Right forelimb (tissue), 1 donor: ENCODE data around the gene SPATA45.
"Not testable (repeated sequence)": the region's sequence is repeated elsewhere in the genome, so short reads cannot be mapped to it uniquely, and the experiment has no call there.

Source experiments
- DNase-seq: peaks from one replicate; pipeline ENCODE4 v3.0.0-alpha.2; 2018

The SPATA45 gene

DNA sequence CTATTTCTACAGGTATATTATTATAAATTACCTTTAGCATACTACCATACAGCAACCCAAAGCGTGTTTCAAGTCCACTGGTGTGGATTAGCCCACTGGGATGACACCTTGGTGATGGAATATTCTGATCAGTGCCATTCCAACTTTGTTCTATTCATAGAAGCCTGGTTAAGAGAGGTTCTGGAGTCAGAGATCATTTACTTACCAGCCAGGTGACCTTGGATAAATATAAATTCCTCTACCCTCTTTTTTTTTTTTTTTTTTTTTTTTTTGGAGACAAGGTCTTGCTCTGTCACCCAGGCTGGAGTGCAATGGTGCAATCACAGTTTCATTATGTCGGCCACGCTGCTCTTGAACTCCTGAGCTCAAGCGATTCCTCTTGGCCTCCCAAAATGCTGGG is at the start of gene SPATA45:
SPATA45 (minus strand) TSS at position 101 of the 400 bp plus-strand sequence. CDS start 11,500 bp downstream, outside the sequence.
- DNase-seq: no peak

DNA sequence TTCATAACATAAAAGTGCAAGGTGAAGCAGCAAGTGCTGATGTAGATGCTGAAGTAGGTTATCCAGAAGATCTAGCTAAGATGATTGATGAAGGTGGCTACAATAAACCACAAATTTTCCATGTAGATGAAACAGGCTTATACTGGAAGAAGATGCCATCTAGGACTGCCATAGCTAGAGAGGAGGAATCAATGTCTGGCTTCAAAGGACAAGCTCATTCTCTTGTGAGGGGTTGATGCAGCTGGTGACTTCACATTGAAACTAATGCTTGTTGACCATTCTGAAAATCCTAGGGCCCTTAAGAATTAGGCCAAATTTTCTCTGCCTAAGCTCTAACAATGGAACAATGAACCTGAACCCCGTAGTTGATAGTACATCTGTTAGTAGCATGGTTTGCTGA is 44.7 kb upstream of the SPATA45 start:
- no peak for DNase-seq

DNA sequence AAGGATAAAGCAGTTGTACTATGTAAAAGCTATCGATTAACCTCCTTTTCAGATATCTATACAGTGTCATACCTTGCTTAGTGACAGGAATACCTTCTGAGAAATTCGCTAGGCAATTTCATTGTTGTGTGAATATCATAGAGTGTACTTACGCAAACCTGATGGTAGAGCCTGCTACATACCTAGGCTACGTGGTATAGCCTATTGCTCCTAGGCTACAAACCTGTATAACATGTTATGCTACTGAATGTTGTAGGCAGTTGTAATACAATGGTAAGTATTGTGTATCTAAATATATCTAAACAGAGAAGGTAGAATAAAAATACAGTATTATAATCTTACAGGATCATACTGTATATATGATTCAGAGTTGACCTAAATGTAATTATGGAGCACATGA is 37.1 kb upstream of the SPATA45 start:
- DNase-seq: no peak

DNA sequence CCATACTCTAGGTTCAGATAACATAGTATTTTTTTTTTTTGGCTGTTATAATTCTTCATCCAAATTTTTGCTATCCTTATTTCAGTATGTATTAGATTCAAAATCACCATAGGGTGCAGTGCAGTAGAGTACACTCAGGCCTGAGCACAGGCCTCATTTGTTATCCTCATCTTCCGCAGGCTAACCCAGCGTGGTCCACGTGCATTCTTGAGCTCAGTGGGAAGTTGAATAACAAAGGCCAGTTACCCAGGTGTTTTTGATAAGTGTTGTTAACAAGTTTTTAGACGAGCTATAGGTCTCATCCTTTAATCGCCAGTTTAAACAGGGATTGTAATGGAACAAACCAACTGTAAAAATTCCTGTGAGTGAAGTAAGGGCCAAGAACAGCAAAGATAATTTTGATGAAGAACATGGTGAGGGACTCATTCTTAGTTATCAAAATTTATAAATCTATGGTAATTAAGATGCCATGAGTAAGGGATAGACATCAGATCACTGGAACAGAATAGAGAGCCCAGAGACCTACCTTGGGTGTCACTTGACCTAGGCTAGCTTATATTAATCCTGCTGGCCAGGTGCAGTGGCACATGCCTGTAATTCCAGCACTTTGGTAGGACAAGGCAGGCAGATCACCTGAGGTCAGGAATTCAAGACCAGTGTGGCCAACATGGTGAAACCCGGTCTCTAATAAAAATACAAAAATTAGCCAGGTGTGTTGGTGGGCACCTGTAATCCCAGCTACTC is 32.7 kb upstream of the SPATA45 start:
- no peak for DNase-seq

DNA sequence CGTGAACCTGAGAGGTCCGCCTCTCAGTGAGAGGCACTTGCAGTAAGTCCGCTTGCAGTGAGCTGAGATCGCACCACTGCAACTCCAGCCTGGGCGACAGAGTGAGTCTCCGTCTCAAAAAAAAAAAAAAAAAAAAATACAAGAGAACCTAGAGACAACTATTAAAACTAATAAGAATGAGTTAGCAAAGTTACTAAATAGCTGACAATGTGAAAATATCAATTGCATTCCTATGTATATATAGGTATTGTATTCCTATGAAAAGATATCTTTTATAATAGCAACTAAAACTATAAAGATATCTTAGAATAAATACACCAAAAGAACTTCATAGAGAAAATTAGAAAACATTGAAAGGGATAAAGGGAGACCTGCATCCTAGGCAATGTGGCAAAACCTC is 31.0 kb upstream of the SPATA45 start:
- DNase-seq: no peak

DNA sequence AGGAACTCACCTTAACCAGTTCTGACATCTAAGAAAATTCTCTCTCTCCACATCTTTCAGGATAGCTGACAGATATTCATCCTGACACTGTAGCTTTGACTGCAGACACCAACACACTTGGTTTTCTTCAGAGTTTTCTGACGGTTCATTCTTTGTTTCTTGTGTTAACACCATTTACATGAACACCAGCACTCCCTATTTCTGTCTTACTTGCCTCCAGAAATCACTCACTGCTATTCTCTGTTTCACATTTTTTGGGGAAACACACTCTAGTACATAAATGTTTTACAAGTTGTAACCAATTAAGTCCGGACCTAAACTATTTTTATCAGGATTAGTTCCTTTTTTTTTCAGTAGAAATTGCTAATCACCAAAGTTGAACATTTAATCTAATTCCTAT is 26.1 kb upstream of the SPATA45 start:
- no peak for DNase-seq

DNA sequence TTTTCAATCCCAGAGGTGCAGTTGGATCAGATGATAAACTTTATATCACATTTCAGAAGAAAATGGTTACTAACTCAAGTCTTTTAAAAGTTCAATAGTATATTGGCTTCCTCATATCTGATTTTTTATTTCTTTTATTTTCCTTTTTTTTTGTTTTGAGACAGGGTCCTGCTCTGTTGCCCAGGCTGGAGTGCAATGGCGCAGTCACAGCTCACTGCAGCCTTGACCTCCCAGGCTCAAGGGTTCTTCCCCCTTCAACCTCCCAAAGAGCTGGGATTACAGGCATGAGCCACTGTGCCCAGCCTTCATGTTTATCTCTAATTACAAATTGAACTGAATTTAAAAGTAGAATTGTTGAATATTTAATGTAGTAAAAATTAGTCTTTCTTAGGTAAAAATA is 24.5 kb upstream of the SPATA45 start:
- no peak for DNase-seq

DNA sequence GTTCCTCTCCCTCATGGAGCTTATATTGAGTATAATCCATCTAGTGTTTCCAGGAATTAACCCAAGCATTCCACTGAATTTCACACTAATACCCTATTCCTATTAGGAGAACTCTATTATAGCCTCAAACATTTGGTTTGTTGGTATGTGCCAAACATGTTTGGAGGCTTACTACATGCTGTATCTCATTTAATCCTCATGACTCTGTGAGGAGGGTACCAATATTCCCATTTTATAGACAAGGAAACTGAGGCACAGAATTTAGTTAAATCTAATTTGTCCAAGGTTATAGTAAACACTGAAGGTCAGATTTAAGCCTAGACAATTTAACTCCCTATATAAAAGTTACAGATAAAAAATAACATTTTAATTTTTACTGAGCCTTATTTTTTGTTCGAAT is 19.7 kb upstream of the SPATA45 start:
- no peak for DNase-seq

DNA sequence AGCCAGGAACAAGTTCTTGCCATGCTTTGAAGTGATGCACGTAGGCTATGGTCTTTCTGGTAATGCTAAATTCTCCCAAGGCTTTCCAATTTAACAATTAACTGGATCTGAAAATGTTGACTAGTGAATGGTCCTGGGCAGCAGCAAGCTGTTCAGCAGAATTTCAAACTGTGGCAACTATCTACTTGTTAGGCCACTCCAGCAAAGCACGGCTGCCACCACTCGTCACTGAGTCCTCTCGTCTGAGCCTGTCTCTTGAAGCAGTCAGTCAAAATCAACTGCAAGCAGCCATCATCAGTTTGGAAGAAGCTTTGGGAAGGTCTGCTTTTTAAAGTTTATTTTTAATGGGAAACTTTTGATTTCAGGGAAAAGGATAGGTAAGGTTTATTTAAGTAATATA is 16.8 kb upstream of the SPATA45 start:
- DNase-seq: no peak

DNA sequence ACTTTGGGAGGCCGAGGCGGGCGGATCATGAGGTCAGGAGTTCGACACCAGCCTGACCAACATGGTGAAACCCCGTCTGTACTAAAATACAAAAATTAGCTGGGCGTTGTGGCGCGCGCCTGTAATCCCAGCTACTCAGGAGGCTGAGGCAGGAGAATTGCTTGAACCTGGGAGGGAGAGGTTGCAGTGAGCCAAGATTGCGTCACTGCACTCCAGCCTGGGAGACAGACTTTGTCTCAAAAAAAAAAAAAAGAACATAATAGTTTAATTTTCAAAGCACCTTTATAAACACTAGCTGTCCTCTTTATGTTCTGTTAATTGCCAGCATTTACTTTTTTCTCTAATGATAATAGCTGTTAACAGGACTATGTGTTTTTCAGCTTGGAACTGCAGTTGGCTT is 15.9 kb upstream of the SPATA45 start:
- not testable (repeated sequence) for DNase-seq

DNA sequence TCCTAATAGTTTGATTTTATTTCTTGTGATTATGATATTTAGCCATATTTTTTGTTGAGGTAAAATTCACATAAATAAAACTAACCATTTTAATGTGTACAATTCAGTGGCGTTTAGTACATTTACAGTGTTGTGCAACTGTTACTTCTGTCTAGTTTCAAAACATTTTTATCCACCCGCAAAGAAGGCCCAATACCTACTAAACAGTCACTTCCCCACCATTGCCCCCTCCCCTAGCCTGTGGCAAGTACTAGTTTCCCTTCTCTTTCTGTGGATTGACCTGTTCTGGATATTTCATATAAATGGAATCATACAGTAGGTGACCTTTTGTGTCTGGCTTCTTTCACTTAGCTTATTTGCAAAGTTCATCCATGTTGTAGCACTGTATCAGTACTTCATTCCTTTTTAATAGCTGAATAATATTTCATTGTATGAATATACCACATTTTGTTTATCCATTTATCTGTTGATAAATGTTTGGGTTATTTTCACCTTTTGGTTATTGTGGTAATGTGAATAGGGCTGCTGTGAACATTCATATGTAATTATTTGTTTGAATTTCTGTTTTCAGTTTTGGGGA is 14.8 kb upstream of the SPATA45 start:
- no peak for DNase-seq

DNA sequence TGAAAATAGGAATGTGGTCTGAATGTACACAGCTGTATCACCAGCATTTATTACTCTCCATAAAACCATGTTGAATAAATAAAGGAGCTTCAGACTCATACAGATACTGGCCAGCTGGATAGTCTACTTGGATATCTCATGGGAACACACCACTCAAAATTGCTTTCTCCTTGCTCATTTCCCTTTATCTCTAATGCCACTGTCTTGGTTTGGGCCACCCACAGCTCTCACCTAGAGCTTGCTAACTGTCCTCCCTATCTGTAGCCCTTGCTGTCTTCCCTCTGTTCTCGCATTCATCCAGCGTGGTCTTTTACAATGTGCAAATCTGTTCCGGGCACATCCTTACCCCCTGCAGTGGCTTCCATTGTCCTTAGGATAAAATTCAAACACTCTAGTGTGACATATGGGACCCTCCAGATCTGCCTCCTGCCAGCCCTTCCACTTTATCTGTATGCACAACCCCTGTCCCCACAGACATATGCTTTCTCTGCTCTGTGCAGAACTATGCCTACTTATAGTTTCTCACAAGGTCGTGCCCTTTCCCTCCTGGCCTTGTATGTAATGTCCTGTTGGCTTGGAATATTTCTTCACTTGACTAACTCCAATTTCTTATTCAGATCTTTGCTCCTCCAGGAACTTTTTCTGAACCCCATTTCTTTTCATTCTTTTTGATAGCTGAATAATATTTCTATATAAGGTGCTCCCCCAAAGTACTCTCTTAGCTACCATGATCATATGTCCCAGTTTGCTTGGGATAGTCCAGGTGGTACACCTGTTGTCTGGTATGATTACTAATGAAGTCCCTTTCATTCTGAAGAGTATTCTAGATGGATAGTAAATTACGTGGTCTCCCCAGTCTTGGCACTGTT is 13.5 kb upstream of the SPATA45 start:
- no peak for DNase-seq

DNA sequence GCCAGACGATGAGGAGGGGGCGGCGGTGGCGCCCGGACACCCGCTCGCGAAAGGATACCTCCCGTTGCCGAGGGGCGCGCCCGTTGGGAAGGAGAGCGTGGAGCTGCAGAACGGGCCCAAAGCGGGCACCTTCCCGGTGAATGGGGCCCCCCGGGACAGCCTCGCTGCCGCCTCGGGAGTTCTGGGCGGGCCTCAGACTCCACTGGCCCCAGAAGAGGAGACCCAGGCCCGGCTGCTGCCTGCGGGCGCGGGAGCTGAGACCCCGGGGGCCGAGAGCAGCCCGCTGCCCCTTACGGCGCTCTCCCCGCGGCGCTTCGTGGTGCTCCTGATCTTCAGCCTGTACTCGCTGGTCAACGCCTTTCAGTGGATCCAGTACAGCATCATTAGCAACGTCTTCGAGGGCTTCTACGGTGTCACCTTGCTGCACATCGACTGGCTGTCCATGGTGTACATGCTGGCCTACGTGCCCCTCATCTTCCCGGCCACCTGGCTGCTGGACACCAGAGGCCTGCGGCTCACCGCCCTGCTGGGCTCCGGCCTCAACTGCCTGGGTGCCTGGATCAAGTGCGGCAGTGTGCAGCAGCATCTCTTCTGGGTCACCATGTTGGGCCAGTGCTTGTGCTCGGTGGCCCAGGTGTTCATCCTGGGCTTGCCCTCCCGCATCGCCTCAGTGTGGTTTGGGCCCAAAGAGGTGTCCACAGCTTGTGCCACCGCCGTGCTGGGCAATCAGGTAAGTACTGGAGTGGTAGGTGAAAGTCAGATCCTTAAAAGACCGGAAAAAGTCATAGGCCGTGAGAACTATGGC is 11.2 kb upstream of the SPATA45 start:
- DNase-seq: peak; percentile 62

DNA sequence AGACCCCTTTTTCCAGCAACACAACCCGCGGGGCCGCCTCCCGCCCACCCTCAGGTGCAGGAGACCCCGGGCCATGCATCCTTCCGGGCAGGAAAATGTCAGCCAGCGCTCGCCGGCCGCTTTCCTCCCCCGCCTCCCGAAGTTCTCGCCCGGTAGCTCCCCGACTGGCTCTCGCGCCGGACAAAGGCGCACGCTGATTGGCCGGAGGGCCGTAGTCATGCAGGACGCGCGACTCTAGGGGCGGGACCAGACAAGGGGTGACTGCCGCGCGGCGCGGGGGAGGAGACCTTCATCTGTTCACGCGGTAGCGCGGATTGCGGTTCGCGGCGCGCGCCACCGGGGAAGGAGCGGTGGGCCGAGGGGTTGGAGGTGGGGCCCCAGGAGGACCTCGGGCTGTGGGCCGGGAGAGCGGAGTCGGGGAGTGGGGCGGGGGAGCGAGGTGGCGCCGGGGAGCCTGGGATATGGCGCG is 10.6 kb upstream of the SPATA45 start, which contains the start of gene FLVCR1:
FLVCR1 (plus strand) TSS at position 284 of the 469 bp plus-strand sequence; CDS start at position 462, 178 bp downstream.
- DNase-seq: peak; percentile 95

DNA sequence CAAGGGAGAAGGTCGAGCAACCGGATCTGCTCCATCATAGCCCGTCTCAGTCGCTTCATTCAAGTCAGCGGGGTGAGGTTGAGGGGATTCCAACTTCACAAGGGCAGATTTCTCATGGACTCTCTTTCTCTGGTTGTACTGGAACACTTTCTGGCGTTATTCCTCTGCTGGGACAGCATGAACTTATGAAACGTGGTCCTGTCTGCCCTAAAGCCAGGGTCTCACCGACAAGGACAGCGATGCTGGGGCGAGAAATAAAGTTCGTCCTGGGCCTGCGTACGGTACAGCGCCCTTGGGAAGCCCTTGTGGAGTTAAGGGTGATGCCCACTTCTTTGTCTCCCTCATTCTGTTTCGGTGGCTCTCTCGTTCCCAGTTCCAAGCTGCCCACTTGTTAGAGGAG is 9.3 kb upstream of the SPATA45 start:
- no peak for DNase-seq

DNA sequence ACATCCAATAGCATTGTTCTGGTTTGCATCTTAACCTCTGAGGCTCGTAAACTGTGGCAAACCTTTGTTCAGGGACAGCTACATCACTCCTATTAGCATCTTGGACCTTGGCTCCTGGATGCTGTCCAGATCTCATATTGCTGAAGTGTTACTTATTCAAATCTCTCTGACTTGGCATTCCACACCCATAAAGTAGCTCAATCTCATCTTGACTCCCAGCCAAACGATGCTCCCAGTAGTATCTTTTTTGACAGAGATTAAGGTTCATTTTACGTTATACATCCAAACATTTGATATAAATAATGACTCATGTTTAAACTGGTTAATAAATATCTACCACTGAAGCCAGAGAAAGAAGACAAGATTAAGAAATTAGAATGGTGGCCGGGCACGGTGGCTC is 6.2 kb upstream of the SPATA45 start:
- no peak for DNase-seq

DNA sequence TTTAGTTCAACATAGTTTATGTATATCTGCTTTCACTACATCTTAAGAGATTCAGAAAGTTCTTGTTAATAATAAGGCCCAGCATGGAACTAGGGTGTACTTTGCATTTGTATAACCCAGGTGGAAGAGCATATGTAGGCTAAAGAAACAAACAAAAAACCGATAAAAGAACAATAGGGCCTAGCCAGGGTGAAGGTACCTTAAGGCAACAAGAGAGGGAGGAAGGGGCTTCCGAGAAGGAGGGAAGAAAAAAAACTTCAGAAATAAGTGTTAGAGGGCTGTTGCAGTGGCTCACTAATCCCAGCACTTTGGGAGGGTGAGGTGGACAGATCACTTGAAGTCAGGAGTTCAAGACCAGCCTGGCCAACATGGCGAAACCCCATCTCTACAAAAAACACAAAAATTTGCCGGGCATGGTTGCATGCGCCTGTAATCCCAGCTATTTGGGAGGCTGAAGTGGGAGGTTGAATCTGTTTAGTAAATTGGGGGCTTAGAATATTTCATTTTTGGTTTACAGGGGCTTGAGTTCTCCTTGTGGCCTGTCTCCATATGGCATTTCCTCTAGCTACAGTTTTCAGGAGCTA is 4.7 kb upstream of the SPATA45 start:
- no peak for DNase-seq

DNA sequence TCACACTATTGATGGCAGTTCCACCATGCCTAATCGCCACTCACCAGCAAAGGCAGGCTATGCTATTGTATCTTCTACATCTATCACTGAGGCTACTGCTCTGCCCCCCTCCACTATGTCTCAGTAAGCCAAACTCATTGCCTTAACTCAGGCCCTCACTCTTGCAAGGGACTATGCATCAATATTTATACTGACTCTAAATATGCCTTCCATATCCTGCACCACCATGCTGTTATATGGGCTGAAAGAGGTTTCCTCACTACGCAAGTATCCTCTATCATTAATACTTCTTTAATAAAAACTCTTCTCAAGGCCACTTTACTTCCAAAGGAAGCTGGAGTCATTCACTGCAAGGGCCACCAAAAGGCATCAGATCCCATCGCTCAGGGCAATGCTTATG is 2.9 kb downstream of the SPATA45 start:
- not testable (repeated sequence) for DNase-seq

DNA sequence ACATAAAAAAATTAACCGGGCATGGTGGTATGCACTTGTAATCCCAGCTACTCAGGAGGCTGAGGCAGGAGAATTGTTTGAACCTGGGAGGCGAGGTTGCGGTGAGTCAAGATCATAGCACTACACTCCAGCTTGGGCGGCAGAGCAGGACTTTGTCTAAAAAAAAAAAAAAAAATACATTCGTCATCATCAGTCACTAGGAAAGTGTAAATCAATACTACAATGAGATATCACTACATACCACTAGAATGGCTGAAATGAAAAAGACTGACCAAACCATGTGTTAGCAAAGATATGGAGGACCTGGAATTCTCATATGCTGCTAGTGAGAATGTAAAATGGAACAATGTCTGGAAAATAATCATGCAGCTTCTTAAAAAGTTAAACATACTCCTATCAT is 9.3 kb downstream of the SPATA45 start:
- no peak for DNase-seq

DNA sequence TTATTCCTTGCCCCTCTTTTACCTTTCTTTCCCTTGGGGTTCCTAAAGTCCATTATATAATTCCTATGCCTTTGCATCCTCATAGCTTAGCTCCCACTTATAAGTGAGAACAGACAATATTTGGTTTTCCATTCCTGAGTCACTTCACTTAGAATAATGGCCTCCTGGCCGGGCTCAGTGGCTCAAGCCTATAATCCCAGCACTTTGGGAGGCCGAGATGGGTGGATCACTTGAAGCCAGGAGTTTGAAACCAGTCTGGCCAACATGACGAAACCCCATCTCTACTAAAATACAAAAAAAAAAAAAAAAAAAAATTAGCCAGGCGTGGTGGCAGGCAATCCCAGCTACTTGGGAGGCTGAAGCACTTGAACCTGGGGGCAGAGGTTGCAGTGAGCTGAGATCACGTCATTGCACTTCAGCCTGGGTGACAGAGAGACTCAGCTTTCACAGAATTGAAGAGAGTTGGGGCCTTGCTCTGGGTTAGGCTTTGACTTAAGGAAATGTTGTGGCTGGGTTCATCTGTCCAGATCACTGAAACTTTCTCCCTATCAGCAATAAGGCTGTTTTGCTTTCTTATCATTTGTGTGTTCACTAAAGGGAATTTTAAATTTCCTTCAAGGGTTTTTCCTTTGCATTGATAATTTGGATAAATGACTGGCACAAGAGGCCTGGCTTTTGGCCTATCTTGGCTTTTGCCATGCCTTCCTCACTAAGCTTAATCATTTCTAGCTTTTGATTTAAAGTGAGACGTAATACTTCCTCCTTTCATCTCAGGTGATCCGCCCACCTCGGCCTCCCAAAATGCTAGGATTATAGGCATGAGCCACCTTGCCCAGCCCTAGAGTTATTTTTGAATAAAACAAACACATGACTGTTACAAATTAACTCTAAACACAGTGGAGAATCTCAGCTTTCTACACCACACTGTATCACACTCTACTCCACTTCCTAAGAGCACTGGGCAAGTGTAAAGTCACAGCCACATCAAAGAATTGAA is 13.9 kb downstream of the SPATA45 start:
- DNase-seq: not testable (repeated sequence)

DNA sequence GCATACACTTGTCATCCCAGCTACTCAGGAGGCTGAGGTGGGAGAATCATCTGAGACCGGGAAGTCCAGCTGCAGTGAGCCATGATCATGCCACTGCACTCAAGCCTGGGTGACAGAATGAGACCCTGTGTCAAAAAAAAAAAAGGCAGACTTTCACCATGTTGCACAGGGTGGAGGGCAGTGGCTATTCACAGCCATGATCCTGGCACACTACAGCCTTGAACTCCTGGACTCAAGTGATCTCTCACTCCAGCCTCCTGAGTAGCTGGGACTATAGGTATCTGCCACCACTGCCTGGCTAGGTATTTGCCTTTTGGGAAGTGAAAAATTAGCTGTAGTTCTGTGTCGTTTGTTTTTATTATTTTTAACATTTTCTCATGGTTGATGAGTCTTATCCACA is 19.1 kb downstream of the SPATA45 start:
- no peak for DNase-seq
